Omental fat pad (tissue), 4 donors: ENCODE data around the gene NDEL1. TPM values are rescaled to one million over a fixed set of nuclear protein-coding genes. Genes with fewer than 3 reads are reported as not detected.

Experiments used
- ATAC-seq: fragments of 150-250 bp; one replicate; pipeline ENCODE4 v1.9.1; 2016; ENCODE audit warnings: mild to moderate bottlenecking, moderate library complexity; ENCODE audit not compliant: low FRiP score
- DNase-seq: peaks from one replicate; pipeline ENCODE4 v3.0.0-alpha.2; 2019; ENCODE audit warnings: low spot score
- total RNA-seq, 4 donors: library from RNA; depleted of rRNA; stranded (reverse); fragments of >200 nt; gene quantifications; one replicate each; pipeline ENCODE4 v1.1.0, GENCODE V29; 2016
- TF ChIP-seq, protein P1 (sequence below), 3 donors: fragments of 450-650 bp; IDR thresholded peaks; one replicate each; pipeline ENCODE4 v1.5.1; 2016 to 2017; ENCODE audit warnings: antibody characterized with exemption in 3 of 3, mild to moderate bottlenecking in 3 of 3, moderate library complexity in 2 of 3

The NDEL1 gene
- total RNA-seq, 4 donors from 2014 or later: 64.3 to 139 (median 118) TPM

- TF ChIP-seq, protein P1, sequence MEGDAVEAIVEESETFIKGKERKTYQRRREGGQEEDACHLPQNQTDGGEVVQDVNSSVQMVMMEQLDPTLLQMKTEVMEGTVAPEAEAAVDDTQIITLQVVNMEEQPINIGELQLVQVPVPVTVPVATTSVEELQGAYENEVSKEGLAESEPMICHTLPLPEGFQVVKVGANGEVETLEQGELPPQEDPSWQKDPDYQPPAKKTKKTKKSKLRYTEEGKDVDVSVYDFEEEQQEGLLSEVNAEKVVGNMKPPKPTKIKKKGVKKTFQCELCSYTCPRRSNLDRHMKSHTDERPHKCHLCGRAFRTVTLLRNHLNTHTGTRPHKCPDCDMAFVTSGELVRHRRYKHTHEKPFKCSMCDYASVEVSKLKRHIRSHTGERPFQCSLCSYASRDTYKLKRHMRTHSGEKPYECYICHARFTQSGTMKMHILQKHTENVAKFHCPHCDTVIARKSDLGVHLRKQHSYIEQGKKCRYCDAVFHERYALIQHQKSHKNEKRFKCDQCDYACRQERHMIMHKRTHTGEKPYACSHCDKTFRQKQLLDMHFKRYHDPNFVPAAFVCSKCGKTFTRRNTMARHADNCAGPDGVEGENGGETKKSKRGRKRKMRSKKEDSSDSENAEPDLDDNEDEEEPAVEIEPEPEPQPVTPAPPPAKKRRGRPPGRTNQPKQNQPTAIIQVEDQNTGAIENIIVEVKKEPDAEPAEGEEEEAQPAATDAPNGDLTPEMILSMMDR (IDR thresholded peaks at IDR 0.05): no peak
- no peak for DNase-seq
Observed at GRCh38 chr17:8481089-8481488, 45.4 kb downstream of the NDEL1 start.

GRCh38 chr17:8481703-8482102 is 46.0 kb downstream of the NDEL1 start:
- DNase-seq: no peak
- TF ChIP-seq, protein P1 (IDR thresholded peaks at IDR 0.05): no peak
- ATAC-seq: no peak

More at GRCh38 chr17:8481089-8481488, 45.4 kb downstream of the NDEL1 start:
- no peak for ATAC-seq

DNA sequence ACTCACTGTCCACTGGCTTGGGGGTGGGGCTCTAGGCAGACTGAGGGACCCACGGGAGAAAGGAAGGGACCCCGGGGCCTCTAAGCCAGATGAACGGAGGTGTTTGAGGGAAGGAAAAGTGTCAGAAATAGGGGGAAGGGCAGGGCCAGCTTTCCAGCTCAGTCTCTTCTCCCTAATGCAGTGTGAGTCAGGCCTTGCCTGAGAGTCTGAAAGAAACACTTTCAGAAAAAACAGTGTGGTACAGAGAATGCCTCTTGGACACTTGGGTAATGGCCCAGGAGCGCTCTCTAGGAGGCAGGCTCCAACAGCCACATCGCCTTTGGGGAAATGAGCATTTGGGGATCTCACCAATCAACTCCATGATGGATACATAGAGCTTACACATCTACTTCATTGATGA is 46.9 kb downstream of the NDEL1 start:
- TF ChIP-seq, protein P1 (IDR thresholded peaks at IDR 0.05): no peak
- DNase-seq (no peak), ATAC-seq (no peak)

DNA sequence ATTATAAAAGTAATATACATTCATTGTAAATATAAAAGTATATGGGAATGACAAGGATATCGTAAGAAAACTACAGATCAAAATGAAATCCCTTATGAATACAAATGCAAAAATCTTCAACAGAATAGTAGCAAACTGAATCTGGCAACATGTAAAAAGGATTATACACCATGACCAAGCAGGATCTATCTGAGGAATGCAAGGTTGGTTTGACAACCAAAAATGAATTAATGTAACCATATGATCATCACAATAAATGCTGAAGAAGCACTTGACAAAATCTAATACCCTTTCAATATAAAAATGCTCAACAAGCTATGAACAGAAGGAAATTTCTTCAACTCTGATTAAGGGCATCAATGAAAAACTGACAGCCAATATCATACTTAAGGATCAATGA is 48.8 kb downstream of the NDEL1 start:
- no peak for DNase-seq
- TF ChIP-seq, protein P1 (IDR thresholded peaks at IDR 0.05): no peak
- no peak for ATAC-seq

GRCh38 chr17:8485491-8485890 is 49.8 kb downstream of the NDEL1 start:
- ATAC-seq: no peak
- TF ChIP-seq, protein P1 (IDR thresholded peaks at IDR 0.05): no peak
- no peak for DNase-seq

DNA sequence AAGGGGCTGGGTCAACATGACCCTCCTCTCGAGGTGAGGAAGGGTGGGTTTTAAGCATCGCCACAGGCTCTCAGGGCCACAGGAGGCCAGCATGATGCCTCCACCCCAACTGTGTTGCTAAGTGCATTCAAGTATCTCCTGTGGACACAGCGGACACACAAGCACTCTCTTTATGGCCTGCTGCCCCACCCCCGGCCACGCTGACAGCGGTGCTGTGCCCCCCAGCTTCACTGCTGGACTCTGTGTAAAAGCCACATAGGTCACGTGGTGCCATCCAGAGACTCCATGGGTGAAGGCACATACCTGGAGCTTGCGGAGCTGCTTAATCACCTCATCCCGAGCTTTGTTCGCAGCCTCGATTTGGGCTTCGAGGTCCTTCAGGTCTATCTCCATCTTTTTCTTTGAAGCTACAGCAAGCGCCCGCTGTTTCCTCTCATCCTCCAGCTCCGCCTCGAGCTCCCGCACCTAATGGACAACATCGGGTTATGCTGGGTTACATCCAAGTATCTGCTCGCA is 51.5 kb downstream of the NDEL1 start:
- DNase-seq (no peak), ATAC-seq (no peak)
- TF ChIP-seq, protein P1 (IDR thresholded peaks at IDR 0.05): no peak

DNA sequence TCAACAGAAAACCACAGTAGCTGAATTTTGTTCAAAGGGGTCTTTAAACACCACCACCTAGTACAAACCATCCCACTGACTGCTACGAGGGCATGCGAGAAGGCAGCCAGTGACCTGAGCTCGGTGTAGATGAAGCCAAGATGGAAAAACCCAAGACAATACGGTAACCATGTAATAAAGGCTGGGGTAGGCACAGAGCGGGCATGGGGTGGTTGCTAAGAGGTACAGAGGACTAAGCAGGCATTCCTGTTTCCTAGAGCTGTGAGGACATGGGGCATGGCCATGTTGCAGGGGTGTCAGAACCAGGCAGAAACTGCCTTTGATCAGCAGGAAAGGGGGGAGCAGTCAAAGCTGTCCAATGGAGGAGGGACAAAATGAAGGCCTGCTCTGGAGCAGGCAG is 52.1 kb downstream of the NDEL1 start:
- ATAC-seq: peak; percentile 30
- TF ChIP-seq, protein P1 (IDR thresholded peaks at IDR 0.05): no peak
- DNase-seq: no peak
